H9 (cell line): Measurements from ENCODE around the gene CREB3L2. TPM values are rescaled to one million over a fixed set of nuclear protein-coding genes. Genes with fewer than 3 reads are reported as not detected.

Source experiments
- DNase-seq: peaks from one replicate; pipeline ENCODE4 v3.0.0-alpha.2; 2017
- H2AFZ ChIP-seq: one replicate; pipeline ENCODE4 v1.6.1; 2013; ENCODE audit warnings: mild to moderate bottlenecking, low read length, control low read depth, moderate library complexity
- H2AK5ac ChIP-seq: 2 replicates; pipeline ENCODE4 v1.6.1; 2013; ENCODE audit warnings: low read length, control low read depth, mixed read lengths; ENCODE audit not compliant: insufficient read length
- H2BK120ac ChIP-seq: one replicate; pipeline ENCODE4 v1.6.1; 2013; ENCODE audit warnings: low read depth, mild to moderate bottlenecking, low read length, control low read depth, inconsistent platforms; ENCODE audit not compliant: poor library complexity, severe bottlenecking
- H2BK12ac ChIP-seq: 2 replicates; pipeline ENCODE4 v1.6.1; 2013; ENCODE audit warnings: low read length, control low read depth, mixed read lengths, low read depth; ENCODE audit not compliant: insufficient read length
- H2BK15ac ChIP-seq: 2 replicates; pipeline ENCODE4 v1.6.1; 2013; ENCODE audit warnings: low read depth, low read length, control low read depth
- H2BK20ac ChIP-seq: one replicate; pipeline ENCODE4 v1.6.1; 2013; ENCODE audit warnings: low read depth, mild to moderate bottlenecking, low read length, control low read depth, inconsistent platforms; ENCODE audit not compliant: poor library complexity, severe bottlenecking
- H2BK5ac ChIP-seq: 2 replicates; pipeline ENCODE4 v1.6.1; 2013; ENCODE audit warnings: low read length, control low read depth, mixed read lengths; ENCODE audit not compliant: insufficient read length
- H3K14ac ChIP-seq: 2 replicates; pipeline ENCODE4 v1.6.1; 2013; ENCODE audit warnings: low read length, control low read depth; ENCODE audit not compliant: insufficient read depth
- H3K18ac ChIP-seq: 2 replicates; pipeline ENCODE4 v1.6.1; 2013; ENCODE audit warnings: low read depth, mild to moderate bottlenecking, mixed read lengths, low read length, control low read depth; ENCODE audit not compliant: insufficient read length
- H3K23ac ChIP-seq: 2 replicates; pipeline ENCODE4 v1.6.1; 2013; ENCODE audit warnings: low read length, control low read depth, mixed read lengths, low read depth; ENCODE audit not compliant: insufficient read length
- H3K23me2 ChIP-seq: 2 replicates; pipeline ENCODE4 v1.6.1; 2013; ENCODE audit warnings: low read depth, mild to moderate bottlenecking, mixed read lengths, low read length, control low read depth; ENCODE audit not compliant: insufficient read length, poor library complexity, severe bottlenecking
- H3K27ac ChIP-seq: 2 replicates; pipeline ENCODE4 v1.5.1; 2013; ENCODE audit warnings: low read length, control low read depth, mixed read lengths, low read depth; ENCODE audit not compliant: insufficient read length
- H3K27me3 ChIP-seq: 2 replicates; pipeline ENCODE4 v1.6.1; 2013; ENCODE audit warnings: low read length, control low read depth, inconsistent platforms; ENCODE audit not compliant: insufficient read depth
- H3K4ac ChIP-seq: 2 replicates; pipeline ENCODE4 v1.6.1; 2013; ENCODE audit warnings: low read depth, mild to moderate bottlenecking, control low read depth, inconsistent platforms, low read length, moderate library complexity
- H3K4me1 ChIP-seq: 2 replicates; pipeline ENCODE4 v1.6.1; 2013; ENCODE audit warnings: low read length, control low read depth, inconsistent platforms; ENCODE audit not compliant: insufficient read depth
- H3K4me2 ChIP-seq: 2 replicates; pipeline ENCODE4 v1.6.1; 2013; ENCODE audit warnings: low read length, control low read depth, mixed read lengths; ENCODE audit not compliant: insufficient read length, insufficient read depth
- H3K56ac ChIP-seq: 2 replicates; pipeline ENCODE4 v1.6.1; 2013; ENCODE audit warnings: low read depth, mild to moderate bottlenecking, mixed read lengths, low read length, control low read depth; ENCODE audit not compliant: insufficient read length
- H3K79me1 ChIP-seq: 2 replicates; pipeline ENCODE4 v1.6.1; 2013; ENCODE audit warnings: low read depth, mild to moderate bottlenecking, moderate library complexity, low read length, control low read depth, inconsistent platforms; ENCODE audit not compliant: insufficient read depth, poor library complexity, severe bottlenecking
- H3K79me2 ChIP-seq: 2 replicates; pipeline ENCODE4 v1.6.1; 2013; ENCODE audit warnings: low read length, control low read depth, inconsistent platforms; ENCODE audit not compliant: insufficient read depth
- H3K9ac ChIP-seq: 2 replicates; pipeline ENCODE4 v1.6.1; 2013; ENCODE audit warnings: low read length, control low read depth, mixed read lengths; ENCODE audit not compliant: insufficient read length; ENCODE audit errors: extremely low read depth
- H3K9me3 ChIP-seq: one replicate; pipeline ENCODE4 v1.6.1; 2013; ENCODE audit warnings: low read depth, low read length, inconsistent platforms; ENCODE audit not compliant: control insufficient read depth
- H3T11ph ChIP-seq: one replicate; pipeline ENCODE4 v1.6.1; 2013; ENCODE audit warnings: mild to moderate bottlenecking, low read length, control low read depth, inconsistent platforms
- H4K20me1 ChIP-seq: one replicate; pipeline ENCODE4 v1.6.1; 2013; ENCODE audit not compliant: control insufficient read depth, insufficient read length, insufficient read depth
- H4K5ac ChIP-seq: 2 replicates; pipeline ENCODE4 v1.6.1; 2013; ENCODE audit warnings: low read depth, mild to moderate bottlenecking, mixed read lengths, low read length, control low read depth; ENCODE audit not compliant: insufficient read length
- H4K8ac ChIP-seq: replicated peaks from 2 replicates; pipeline ENCODE4 v1.6.1; 2013; ENCODE audit warnings: low read length, control low read depth, mixed read lengths, low read depth; ENCODE audit not compliant: insufficient read length
- H4K91ac ChIP-seq: 2 replicates; pipeline ENCODE4 v1.6.1; 2013; ENCODE audit warnings: low read depth, mild to moderate bottlenecking, moderate library complexity, mixed read lengths, low read length, control low read depth; ENCODE audit not compliant: insufficient read length
- H3K27ac Mint-ChIP-seq, 3 experiments: 2 replicates in 2 of 3; 3 replicates in 1 of 3; pipeline ENCODE4 v1.8.0; 2020 to 2021; ENCODE audit warnings: mixed read lengths in 3 of 3, mild to moderate bottlenecking in 1 of 3, moderate library complexity in 1 of 3
- H3K27me3 Mint-ChIP-seq: 2 replicates; pipeline ENCODE4 v1.8.0; 2021; ENCODE audit warnings: low read depth, mild to moderate bottlenecking, moderate library complexity, mixed read lengths
- H3K36me3 Mint-ChIP-seq, 3 experiments: 2 replicates in 2 of 3; 3 replicates in 1 of 3; pipeline ENCODE4 v1.8.0; 2020 to 2021; ENCODE audit warnings: low read depth in 3 of 3, mixed read lengths in 3 of 3; ENCODE audit not compliant: insufficient read depth in 1 of 3
- H3K4me1 Mint-ChIP-seq, 2 experiments: 2 replicates each; pipeline ENCODE4 v1.8.0; 2020; ENCODE audit warnings: mixed read lengths in 2 of 2
- H3K4me3 Mint-ChIP-seq, 2 experiments: 2 replicates in 1 of 2; 3 replicates in 1 of 2; pipeline ENCODE4 v1.8.0; 2020 to 2021; ENCODE audit warnings: mild to moderate bottlenecking in 2 of 2, mixed read lengths in 2 of 2, moderate library complexity in 1 of 2
- H3K9me3 Mint-ChIP-seq, 2 experiments: 2 replicates in 1 of 2; 3 replicates in 1 of 2; pipeline ENCODE4 v1.8.0; 2020; ENCODE audit warnings: mild to moderate bottlenecking in 2 of 2, mixed read lengths in 2 of 2, moderate library complexity in 1 of 2
- CTCF ChIP-seq: fragments of 200-600 bp; sonication (generic); conservative IDR thresholded peaks from 3 replicates; pipeline ENCODE4 v1.8.0; 2021; ENCODE audit warnings: antibody characterized with exemption, mild to moderate bottlenecking
- WGBS: extraction: QIAGEN DNeasy Blood & Tissue Kit; methylation state at CpG from one replicate; pipeline ENCODE4 v1.1.7; 2013; ENCODE audit warnings: missing lambda C conversion rate, low lambda C conversion rate, mixed read lengths; ENCODE audit not compliant: insufficient read length; ENCODE audit errors: extremely low coverage; 5-methylcytosine and 5-hydroxymethylcytosine counted together
- total RNA-seq: library from RNA; stranded (reverse); gene quantifications from 2 replicates; pipeline ENCODE4 v1.2.1, GENCODE V29; 2021

The CREB3L2 gene
- total RNA-seq, 1 experiment from 2014 or later = 60.7 TPM

GRCh38 chr7:137985253-137985896, 16.5 kb downstream of the CREB3L2 start:
- Mint-ChIP-seq H3K9me3 (peaks cover 0 to 10% of the 10 kb centered on the region in 2 experiments; a peak in 4 of 5 replicates), H3K4me1 (peaks cover 36 to 57% of the 10 kb centered on the region in 2 experiments), H3K27ac (peak overlapping the region in 2 of 3 experiments; percentile 19 to 26; a peak in 2 of 7 replicates), H3K4me3 (no peak overlapping the region), H3K36me3 (peaks cover 22 to 28% (median 27%) of the 10 kb centered on the region in 3 experiments), H3K27me3 (no peaks in the 10 kb centered on the region)
- WGBS = no CpG with 5 or more reads among the region's 8 CpGs
- H2AFZ ChIP-seq = no peak overlapping the region
- no peaks in the 10 kb centered on the region for H3K9me3 ChIP-seq
- H4K8ac ChIP-seq = no peak overlapping the region
- no peak overlapping the region for H4K91ac ChIP-seq
- no peak overlapping the region for H2BK12ac ChIP-seq
- H3K23ac ChIP-seq = no peak overlapping the region
- no peak overlapping the region for H3K9ac ChIP-seq
- no peak for DNase-seq
- no peak overlapping the region for H3K4me2 ChIP-seq
- peaks cover 11% of the 10 kb centered on the region for H3K79me1 ChIP-seq
- H2BK5ac ChIP-seq = no peak overlapping the region
- no peak overlapping the region for H2BK15ac ChIP-seq
- no peak overlapping the region for H3T11ph ChIP-seq
- peaks cover 23% of the 10 kb centered on the region; the same call in 1 of the 2 replicates for H3K79me2 ChIP-seq
- H4K20me1 ChIP-seq = peaks cover 2% of the 10 kb centered on the region
- no peak overlapping the region for H2BK120ac ChIP-seq
- no peak overlapping the region for H3K4ac ChIP-seq
- no peak for TF ChIP-seq CTCF
- no peak overlapping the region for H2BK20ac ChIP-seq
- H4K5ac ChIP-seq = no peak overlapping the region
- H3K27me3 ChIP-seq = no peaks in the 10 kb centered on the region
- H3K27ac ChIP-seq = no peak overlapping the region
- H3K56ac ChIP-seq = no peak overlapping the region
- H3K23me2 ChIP-seq = no peaks in the 10 kb centered on the region
- peaks cover 12% of the 10 kb centered on the region; the same call in 1 of the 2 replicates for H3K4me1 ChIP-seq
- no peak overlapping the region for H3K18ac ChIP-seq
- no peak overlapping the region for H2AK5ac ChIP-seq
- H3K14ac ChIP-seq = peak overlapping the region; percentile 64; the same call in 1 of the 2 replicates
